ENCODE results near the gene DDX31. TPM values are rescaled to one million over a fixed set of nuclear protein-coding genes. Genes with fewer than 3 reads are reported as not detected.

The DDX31 gene
- total RNA-seq, 1 donor from 2014 or later: 17.4 TPM

GRCh38 chr9:132702254-132702653 is 32.5 kb upstream of the DDX31 start:
- H3K4me3 ChIP-seq: no peak overlapping the region
- no peak for DNase-seq
- no peak for ATAC-seq
- no peak for TF ChIP-seq CTCF (IDR thresholded peaks at IDR 0.05)
- H3K36me3 ChIP-seq: no peaks in the 10 kb centered on the region
- intact Hi-C loops (cut with DNase I): no loop called here
- no peak overlapping the region for H3K27ac ChIP-seq
- peaks cover 11% of the 10 kb centered on the region for H3K9me3 ChIP-seq
- no peaks in the 10 kb centered on the region for H3K4me1 ChIP-seq
- H3K27me3 ChIP-seq: no peaks in the 10 kb centered on the region

GRCh38 chr9:132699956-132700355 is 30.2 kb upstream of the DDX31 start:
- no peaks in the 10 kb centered on the region for H3K27me3 ChIP-seq
- intact Hi-C loops (cut with DNase I): no loop called here
- ATAC-seq (no peak), DNase-seq (no peak)
- no peaks in the 10 kb centered on the region for H3K36me3 ChIP-seq
- H3K9me3 ChIP-seq: peaks cover 22% of the 10 kb centered on the region
- H3K4me1 ChIP-seq: no peaks in the 10 kb centered on the region
- H3K4me3 ChIP-seq: no peak overlapping the region
- H3K27ac ChIP-seq: no peak overlapping the region
- TF ChIP-seq CTCF (IDR thresholded peaks at IDR 0.05): no peak

GRCh38 chr9:132698989-132699388 is 29.2 kb upstream of the DDX31 start:
- no peaks in the 10 kb centered on the region for H3K27me3 ChIP-seq
- no peak for TF ChIP-seq CTCF (IDR thresholded peaks at IDR 0.05)
- intact Hi-C loops (cut with DNase I): no loop called here
- H3K27ac ChIP-seq: no peak overlapping the region
- H3K36me3 ChIP-seq: no peaks in the 10 kb centered on the region
- ATAC-seq (peak; percentile 67), DNase-seq (no peak)
- H3K9me3 ChIP-seq: peaks cover 22% of the 10 kb centered on the region
- H3K4me3 ChIP-seq: no peak overlapping the region
- H3K4me1 ChIP-seq: no peaks in the 10 kb centered on the region

GRCh38 chr9:132697230-132697629 is 27.4 kb upstream of the DDX31 start:
- intact Hi-C loops (cut with DNase I): no loop called here
- ATAC-seq (no peak), DNase-seq (no peak)
- H3K27ac ChIP-seq: no peak overlapping the region
- H3K4me3 ChIP-seq: no peak overlapping the region
- no peak for TF ChIP-seq CTCF (IDR thresholded peaks at IDR 0.05)
- peaks cover 22% of the 10 kb centered on the region for H3K9me3 ChIP-seq
- H3K4me1 ChIP-seq: no peaks in the 10 kb centered on the region
- H3K36me3 ChIP-seq: no peaks in the 10 kb centered on the region
- no peaks in the 10 kb centered on the region for H3K27me3 ChIP-seq

- no peak overlapping the region for H3K27ac ChIP-seq
- TF ChIP-seq CTCF (IDR thresholded peaks at IDR 0.05): peak; percentile 31
- H3K9me3 ChIP-seq: peaks cover 22% of the 10 kb centered on the region
- no peaks in the 10 kb centered on the region for H3K4me1 ChIP-seq
- no peak overlapping the region for H3K4me3 ChIP-seq
- H3K36me3 ChIP-seq: peaks cover 25% of the 10 kb centered on the region
- no peak for DNase-seq
- ATAC-seq: peak; percentile 87
- intact Hi-C loops (cut with DNase I): no loop called here
- no peaks in the 10 kb centered on the region for H3K27me3 ChIP-seq
These were observed 24.4 kb upstream of the DDX31 start for GRCh38 chr9:132694144-132694543.

GRCh38 chr9:132690696-132691095 is 20.9 kb upstream of the DDX31 start:
- peaks cover 58% of the 10 kb centered on the region for H3K36me3 ChIP-seq
- no peak overlapping the region for H3K4me3 ChIP-seq
- no peak for TF ChIP-seq CTCF (IDR thresholded peaks at IDR 0.05)
- intact Hi-C loops (cut with DNase I): no loop called here
- ATAC-seq (no peak), DNase-seq (no peak)
- H3K4me1 ChIP-seq: no peaks in the 10 kb centered on the region
- no peaks in the 10 kb centered on the region for H3K9me3 ChIP-seq
- no peaks in the 10 kb centered on the region for H3K27me3 ChIP-seq
- H3K27ac ChIP-seq: no peak overlapping the region
